GM10847 (cell line): ENCODE results near the gene PERM1.

Experiments used
- POLR2A ChIP-seq: IDR thresholded peaks from 2 replicates; pipeline ENCODE4 v1.6.1; 2011; ENCODE audit not compliant: insufficient read length; ENCODE audit errors: extremely low read depth

Gene PERM1

DNA sequence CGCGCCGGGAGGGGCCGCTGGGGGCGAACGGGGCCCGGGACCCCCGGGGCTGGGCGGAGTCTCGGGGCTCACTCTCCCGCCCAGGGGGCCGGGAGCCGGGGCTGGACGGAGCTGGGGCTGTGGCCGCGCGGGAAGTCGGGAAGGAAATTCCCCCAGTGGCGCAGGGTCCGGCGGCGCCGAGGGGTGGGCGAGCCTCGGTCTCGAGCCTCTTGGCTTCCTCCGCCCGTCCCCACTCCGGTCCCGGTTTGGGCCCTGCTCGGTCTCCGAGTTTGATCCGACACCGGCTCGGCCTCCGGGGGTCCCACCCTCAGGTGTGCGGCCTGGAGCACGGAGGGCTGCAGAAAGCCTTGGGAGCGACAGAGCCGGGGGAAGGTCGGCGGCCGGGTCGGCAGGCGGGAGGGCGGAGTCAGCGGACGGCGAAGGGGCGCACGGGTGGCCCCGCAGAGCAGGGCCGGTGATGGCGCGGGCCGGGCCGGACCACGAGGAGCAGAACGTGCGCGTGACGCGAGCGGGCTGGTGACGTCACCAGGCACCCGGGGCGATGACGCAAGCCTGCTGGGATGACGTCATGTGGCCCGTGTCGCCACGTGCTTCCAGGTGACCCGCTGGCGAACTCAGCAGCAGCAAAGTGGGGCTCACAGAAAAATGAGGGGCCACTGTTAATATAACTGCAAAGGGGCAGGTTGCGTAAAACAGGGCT lies 18.6 kb upstream of the PERM1 start:
- TF ChIP-seq POLR2A: no peak

DNA sequence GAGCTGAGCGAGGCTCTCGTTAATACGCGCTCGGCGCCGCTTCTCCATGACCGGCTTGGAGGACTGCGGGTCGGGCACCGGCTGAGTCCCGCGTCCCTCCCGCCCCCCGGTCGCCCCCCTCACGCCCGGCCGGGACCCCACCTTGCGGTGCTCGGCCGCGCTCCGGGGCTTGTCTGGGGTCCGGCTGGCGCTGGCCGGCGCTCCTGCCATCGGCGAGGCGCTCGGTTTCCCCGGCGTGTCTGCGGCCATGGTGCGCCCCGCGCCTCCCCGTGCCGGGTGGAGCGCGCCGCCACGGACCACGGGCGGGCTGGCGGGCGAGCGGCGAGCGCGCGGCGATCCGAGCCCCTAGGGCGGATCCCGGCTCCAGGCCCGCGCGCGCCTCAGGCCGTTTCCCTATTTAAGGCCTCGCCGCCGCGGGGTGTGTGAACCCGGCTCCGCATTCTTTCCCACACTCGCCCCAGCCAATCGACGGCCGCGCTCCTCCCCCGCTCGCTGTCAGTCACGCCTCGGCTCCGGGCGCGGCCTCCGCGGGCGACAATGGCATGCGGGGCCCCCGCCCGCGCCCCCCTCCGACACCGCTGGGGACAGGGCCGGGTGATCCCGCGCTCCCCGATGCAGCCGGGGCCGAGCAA lies 17.9 kb upstream of the PERM1 start, which contains the start of gene HES4:
Gene HES4 (minus strand): TSS at position 373 of the 632 bp plus-strand sequence. CDS start 124 bp downstream, at position 249.
- no peak for TF ChIP-seq POLR2A

- no peak for TF ChIP-seq POLR2A
Observed at GRCh38 chr1:998995-999724, 17.3 kb upstream of the PERM1 start.

DNA sequence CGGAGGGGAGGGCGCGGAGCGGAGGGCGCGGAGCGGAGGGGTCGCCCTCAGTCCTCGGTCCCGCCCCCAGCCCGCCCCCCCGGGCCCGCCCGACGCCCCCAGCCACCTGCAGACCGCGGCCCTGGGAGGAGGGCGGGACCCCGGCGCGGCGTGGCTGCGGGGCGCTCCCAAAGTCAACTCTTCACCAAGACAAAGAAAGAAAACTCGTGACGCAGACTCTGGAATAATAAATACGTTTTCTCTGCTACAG lies 16.8 kb upstream of the PERM1 start:
- TF ChIP-seq POLR2A: no peak

- no peak for TF ChIP-seq POLR2A
Observed at GRCh38 chr1:997993-998744, 16.3 kb upstream of the PERM1 start.

GRCh38 chr1:997713-997992 lies 15.8 kb upstream of the PERM1 start:
- no peak for TF ChIP-seq POLR2A

DNA sequence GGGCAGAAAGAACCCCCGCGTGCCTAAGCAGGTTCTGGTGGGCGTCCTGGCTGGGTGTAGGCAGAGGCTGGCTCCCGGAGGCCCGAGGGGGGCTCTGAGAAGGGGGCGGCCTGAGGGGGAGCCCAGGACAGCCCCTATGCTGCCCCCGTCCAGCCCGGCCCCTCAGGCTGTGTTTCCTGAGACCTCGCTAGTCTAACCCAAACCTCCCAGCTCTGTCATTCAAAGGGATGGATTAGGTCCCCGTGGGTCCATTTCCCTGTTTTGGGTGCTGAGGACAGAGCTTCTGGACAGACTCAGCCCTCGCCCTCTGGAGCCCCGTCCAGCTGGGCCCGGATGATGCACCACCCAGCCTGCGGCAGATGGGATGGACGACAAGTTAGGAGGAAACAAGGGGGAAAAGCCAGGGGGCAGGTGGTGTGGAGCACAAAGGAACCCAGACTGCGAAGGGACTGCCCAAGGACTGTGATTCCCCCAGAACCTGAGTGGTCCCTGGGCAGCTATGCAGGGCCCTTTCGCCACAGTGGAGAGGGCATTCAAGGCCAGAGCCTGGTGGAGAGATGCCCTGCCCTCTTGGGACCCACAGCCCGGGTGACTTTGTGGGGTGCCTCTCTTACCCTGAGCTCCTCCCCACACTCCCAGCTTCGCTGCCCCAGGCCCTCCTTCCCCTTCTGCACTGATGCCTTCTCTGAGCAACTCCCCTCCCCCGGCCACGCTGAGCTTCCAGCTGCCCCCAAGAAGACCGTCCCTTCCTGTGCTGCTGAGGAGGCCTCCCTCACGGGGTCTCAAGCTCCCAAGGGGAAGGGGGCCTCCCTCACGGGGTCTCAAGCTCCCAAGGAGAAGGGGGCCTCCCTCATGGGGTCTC lies 15.2 kb upstream of the PERM1 start:
- TF ChIP-seq POLR2A: no peak

GRCh38 chr1:995665-996633 lies 14.1 kb upstream of the PERM1 start:
- TF ChIP-seq POLR2A: no peak

GRCh38 chr1:993379-993995 lies 11.6 kb upstream of the PERM1 start:
- TF ChIP-seq POLR2A: no peak

DNA sequence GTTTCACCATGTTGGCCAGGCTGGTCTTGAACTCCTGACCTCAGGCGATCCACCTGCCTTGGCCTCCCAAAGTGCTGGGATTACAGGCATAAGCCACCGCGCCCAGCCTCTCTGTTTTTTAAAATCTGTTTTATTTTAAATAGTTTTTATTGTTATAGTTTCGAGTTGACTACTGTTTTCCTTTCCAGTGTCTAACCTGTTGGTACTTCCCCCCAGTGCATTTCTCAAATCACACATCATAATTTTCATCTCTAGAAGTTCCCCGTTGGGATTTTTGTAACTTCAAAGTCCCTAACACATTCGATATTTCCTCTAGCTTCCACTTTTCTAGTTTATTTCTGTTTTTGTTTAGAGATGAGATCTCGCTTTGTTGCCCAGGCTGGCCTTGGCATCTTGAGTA lies 10.5 kb upstream of the PERM1 start:
- TF ChIP-seq POLR2A: no peak

DNA sequence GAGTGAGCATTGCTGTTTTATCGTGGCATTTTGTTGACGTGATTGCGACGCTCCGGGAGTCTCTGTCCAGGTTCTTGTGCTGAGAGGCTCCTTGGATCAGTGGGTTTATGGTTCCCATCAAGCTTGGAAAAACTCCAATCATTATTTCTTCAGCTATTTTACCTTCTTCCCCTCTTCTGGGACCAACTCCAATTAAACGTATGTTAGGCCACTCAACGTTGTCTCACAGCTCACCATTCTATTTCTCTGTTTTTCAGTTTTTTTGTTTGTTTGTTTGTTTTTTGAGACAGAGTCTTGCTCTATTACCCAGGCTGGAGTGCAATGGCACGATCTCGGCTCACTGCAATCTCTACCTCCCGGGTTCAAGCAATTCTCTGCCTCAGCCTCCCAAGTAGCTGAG lies 10.0 kb upstream of the PERM1 start:
- TF ChIP-seq POLR2A: no peak

- no peak for TF ChIP-seq POLR2A
Observed at GRCh38 chr1:985126-985525, 3.2 kb upstream of the PERM1 start.

- no peak for TF ChIP-seq POLR2A
Observed at GRCh38 chr1:984476-984814, 2.6 kb upstream of the PERM1 start.
